NCI-H2171 (cell line): ENCODE results near the gene USP31.

Experiments
- DNase-seq: peaks from one replicate; lab custom pipeline; 2025; lab: John Stamatoyannopoulos, UW

USP31 gene

DNA sequence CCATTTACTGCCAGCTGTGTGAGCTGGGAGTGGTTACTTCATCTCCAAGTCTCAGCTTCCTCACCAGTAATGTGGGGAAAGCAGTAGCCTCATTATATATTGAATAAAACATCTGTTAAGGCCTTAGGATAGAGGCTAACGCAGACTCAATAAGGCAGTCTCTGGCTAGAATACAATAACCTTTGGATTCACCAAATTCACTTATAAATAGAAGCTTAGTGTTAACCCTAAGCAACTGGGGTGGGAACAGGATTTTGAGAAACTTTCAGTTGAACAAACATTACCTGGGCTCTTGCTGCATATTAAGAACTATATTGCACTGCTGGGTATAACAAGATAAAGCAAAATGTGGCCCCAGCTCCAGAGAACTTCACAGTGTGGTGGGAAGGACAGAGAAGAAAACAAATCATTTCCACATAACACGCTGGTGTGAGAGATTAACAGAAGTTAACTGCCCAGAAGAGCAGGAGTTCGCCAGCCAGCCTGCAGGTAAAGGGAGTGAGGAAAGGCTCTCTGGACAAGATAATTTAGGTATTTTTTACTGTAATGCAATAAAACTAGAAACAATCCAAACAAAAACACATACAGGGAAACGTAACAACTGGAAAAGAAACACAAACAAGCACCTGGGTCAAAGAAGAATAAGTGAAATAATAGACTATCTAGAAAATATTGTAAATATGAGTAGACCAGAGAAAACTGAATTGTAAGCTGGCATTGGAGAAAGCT is 57.0 kb downstream of the USP31 start:
- DNase-seq, result no peak

DNA sequence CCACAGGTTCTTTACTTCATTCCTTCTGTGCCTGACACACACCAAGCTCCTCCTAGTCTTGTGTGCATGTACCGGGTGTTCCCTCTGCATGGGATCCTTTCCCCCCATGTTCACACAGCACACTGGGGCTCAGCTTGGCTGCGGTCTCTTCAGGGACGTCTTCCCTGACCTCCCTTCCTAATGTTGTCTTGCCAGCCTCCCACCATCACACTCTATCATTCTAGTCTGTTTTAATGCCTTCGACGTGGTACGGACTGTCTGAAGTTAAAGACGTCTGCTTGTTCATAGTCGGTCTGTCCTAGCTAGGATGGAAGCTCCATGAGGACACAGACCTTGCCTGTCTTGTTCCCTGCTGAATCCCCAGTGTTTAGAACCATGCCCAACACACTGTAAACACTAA is 60.1 kb downstream of the USP31 start:
- DNase-seq, result no peak

DNA sequence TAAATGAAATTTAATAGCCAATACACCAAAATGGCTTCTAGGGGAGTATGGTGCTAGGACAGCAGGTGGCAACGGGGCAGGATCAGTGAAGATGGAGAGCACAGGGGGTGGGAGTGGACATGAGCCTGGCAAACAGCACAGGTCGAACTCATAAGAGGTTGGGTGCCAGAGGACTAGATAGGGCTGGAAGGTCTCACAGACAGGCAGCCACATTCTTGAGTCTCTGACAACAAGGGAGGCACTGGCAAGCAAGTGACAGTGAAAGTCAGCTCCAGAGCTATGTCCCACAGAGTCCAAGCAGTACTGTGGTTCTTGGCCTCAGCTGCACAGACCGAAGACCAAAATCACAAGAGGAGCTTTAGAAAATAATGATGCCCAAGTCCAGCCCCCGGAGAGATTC is 61.2 kb downstream of the USP31 start:
- no peak for DNase-seq

DNA sequence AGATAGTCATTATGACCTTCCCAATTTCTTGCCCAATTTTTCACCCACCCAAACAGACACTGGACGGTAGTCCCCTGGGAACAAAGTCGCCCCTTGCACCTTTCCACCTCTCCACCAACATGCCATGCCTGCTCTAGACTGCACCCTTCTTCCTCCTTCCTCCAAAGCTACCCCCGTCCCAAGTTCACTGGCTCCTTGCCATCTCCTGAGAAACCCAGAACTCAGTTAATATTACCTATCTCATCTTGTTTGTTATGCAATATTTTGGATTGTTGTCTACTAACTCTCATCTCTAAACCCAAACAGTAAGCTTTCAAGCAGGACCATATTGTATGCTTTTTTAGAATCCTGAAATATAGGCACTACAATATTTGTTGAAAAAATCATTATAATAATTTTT is 63.3 kb downstream of the USP31 start:
- DNase-seq, result no peak

DNA sequence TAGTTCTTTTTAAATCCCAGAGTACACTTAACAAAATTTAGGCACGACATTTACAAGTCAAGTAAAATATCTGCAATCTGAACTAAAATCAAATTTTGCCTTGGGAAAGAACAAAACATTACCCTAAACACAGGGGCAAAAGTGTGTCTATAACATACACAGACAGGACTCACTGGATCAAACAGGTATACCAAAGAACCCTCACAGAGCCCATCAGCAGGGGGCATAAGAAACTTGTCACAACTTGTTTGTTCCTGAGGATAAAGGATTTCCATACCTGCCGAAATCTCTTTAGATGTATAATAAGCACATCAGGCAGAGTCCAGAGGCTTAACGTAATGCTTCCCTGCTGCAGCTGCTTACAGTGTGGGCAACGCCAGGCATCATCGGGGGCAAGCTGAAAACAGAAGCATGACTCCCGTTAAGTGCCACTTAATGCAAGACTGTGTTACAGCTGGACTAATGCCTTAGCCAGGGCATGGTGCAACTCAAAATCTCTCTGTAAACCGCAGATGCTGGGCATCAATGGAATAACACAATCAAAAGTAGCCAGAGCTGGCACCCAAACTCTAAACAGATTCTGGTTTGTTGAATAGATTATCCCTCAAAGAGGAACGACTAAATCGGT is 67.0 kb downstream of the USP31 start:
- no peak for DNase-seq

DNA sequence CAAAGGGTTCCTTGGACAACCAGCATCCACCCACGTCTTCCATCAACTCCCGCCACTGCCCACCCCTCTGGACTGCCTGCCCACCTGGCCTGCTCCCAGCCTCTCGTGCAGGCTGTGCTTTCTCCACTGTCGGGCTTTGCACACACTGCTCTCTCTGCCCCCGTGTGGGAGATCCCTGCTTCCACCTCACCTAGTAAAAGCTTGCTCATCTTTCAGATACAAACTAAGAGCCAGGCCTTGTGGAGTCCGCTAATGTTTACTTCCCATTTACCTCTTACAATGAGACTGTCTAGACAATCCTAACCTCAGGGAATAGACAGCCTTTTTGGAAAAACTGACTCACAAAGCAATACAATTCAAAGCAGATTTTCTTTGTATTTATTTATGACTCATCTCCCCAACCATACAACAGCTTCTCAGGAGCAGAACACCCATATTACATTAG is 67.6 kb downstream of the USP31 start:
- DNase-seq, result no peak

DNA sequence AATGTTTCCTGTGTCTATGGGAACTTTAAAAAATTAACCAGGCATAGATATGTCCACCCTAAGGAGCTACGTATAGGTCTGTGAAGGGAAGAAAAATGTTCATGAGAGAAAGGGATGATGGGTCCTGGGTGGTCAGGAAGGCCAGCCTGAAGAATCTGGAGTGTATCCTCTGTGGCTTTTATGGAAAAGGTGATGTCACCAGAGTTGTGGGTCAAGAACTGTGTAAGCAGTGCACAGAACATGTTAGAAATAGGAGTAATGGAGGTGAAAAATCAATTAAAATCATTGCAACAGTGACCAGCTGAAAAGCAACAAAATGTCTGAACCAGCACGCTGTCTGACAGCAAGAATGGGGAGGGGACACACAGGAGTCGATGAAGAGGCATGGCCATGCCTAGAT is 68.5 kb downstream of the USP31 start:
- no peak for DNase-seq

DNA sequence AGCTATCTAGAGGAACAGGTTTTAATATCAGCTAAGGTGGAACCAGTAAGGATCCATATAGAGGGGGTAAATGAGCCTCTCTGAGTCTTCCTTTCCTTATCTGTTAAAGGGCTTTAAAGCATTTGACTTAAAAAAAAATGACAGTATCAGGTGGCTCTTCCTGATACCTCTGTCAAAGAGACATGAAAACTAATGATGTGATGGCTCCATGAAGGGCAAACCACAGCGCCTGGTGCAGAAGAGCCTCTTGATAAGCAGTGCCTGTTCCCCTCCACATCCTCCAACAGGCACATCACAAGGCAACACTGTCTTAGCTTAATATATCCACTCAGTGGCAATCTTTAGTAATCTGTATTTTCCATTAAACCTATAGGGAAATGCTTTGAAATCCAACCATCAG is 68.9 kb downstream of the USP31 start:
- no peak for DNase-seq

DNA sequence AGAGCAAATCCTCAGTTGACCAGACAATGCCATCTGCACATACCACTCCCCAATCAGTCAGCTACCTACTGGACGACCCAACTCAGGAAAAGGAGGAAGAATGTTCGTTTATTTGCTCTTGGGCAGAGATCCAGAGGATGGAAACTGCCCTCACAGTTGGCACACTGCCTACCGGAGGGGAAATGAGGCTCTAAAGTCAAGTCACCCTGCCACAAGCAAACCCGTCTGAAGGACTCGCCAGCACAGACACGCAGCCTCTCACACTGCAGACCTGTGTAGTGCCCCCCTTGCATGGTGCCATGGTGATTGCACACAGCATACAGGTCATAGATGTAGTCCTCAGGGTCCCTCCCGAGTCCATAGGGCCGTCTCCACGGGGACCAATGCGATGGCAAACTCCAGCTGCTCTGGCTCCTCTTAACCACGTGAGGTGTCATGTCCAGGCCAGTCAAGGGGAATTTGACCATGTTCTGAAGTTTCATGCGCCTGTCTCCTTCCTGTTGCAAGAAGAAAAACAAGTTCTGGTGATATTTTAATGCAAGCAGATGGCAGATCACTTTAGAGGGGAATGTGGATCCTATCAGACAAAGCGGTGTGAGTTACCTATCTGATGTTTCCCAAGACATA is 69.5 kb downstream of the USP31 start:
- no peak for DNase-seq

DNA sequence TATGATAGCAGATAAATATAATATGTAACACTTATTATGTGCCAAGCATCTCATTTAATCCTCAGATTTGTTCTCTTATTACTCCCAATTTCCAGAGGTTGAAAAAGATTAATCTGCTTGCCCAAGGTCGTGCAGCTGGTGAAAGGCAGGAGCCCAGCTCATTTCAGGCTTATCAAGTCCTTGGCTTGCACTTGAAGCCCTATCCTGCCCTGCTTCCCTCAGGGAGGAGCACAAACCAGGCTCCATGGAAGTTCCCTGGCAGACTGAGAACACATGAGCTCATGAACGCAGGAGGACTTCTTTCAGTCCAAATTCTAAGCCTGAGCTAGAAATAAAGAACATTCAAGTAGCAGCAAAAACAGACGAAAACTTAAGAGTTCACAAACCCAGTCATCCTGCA is 74.8 kb downstream of the USP31 start:
- DNase-seq, result no peak

DNA sequence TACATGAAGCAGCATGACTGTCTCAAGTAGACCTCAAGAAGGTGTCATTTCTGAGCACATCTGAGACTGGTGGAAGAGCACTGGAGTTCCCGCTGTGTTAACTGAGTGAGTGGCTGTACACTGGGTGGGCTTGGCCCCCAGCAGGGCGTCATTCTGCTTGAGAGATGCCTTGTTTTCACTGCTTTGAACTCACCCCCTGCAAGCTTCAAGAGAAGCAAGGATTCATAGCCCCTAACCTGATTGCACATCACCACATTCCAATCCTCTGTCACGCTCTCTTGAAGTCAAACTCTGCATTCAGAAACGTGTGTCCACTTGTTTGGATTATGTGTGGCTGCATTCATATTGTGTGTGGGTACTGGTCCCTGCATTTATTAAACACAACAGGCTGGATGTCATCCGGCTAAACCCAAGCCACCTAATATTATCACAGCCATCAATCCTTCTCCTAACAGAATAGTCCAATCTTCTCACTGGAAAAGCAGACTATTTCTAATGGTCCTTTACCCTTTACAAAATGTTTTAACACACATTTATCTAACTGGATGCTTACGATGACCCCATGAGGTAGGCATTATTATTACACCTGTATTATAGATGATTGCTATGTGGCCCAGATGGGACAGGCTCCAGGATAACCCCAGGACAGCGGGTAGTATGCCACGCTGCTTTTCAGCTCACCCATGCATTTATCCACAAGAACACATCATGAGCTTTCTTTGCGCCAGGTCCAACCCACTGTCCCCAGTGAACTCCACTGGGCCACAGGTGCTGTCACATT is 76.3 kb downstream of the USP31 start:
- DNase-seq, result no peak

DNA sequence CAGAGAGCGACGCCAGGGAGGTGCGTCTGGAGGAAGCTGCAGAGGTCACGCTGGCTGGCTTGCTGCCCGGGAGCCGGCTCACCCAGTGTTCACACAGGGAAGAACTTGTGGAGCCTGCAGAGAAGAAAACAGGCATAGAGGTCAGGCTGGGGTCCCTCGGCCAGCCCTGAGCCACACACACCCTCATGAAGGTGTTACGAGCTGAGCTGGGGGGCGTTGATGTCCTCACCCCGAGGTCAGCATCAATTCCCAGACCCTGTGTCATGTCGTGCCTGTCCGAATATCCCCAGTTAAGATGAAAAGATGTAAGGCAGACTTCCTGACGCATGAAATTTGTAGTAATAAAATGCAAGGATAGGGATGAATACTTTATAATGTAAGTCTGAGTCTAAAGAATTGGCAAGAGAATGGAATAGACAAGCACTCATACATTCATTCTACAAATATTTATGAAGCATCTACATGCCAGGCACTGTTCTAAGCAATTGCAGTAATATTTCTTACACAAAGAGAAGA is 77.1 kb downstream of the USP31 start:
- no peak for DNase-seq

DNA sequence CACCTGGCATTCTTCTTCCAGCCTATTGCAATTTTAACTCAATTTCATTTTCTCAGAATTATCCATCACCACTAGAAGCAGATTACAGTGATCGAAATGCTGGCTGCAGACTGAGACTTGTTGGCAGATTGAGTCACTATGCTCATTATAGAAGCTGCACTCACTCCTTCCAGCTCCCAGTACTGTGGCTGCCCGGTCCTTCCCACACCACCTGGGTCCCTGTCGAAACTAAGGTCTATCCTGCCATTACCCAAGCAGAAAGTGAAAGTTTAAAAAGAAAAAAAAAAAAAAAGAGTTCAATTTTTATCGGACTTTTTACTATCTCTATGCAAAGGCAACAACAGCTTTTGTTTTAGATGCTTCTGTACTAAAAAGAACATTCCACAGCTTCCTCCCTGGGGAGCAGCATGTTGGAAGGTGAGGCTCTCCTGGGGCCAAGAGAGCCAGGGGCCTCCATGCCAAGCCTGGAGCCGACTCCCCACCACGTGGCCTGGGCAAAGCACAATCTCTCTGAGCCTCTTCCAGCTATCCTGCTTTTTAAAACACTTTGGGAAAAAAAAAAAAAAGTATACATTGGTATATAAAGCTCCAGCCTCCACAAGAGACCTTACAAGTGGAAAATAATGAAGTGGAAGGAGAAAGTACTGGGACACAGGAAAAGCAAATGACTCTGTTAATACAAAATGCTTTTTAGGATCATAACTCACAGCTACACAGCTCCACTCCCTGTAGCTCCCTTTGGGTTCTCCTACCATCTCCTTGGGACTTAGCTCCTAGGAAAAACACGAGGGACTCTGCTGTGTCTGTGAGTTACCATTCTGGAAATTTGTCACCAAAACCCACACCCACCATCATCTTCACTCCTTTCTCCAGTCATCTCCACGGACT is 77.8 kb downstream of the USP31 start:
- no peak for DNase-seq

DNA sequence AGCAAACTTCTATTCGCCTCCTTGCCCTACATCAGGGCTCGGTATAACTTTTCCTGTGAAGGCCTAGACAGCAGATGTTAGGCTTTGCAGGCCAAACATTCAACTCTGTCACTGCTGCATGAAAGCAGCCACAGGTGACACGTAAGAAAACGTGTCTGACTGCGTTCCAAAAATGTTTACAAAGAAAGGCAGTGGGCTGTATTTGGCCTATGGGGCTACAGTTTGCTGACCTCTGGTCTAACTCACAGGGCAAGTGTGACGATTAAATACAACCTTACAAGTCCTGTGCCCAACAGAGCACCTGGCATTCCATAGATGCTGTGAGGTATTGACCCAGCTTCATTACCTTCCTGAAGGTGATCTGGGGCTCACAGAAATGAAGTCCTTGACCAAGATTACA is 79.4 kb downstream of the USP31 start:
- DNase-seq, result no peak

DNA sequence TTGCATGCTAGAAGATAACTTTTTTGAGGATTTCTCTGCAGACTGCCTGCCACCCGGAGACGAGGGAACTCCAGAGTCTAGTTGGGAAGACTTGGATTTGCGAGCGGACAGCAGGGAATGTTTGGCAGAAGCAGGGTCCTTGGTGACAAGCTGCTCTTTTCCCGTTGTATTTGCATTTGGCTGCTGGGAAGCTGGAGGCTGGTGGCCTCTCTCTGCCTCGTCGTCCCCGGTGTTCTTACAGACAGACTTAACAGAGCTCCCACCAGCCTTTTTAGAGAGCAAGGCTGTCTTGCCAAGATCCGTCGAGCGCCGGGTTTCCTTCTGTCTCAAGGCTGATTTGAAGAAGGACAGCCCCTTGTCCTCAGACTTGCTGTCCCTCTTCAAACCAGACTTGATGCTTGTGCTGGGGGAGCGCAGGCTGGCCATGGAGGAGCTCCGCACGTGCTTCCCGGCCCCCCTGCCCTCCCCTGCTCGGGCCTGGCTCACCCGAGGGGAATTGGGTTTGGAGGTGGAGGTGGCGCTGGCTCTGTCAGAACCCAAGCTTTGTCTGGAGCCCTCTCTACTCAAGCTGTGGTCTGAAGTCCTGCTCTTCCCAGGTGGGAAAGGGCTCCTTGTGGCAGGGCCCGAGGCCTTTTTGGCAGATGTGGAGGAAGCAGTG is 81.0 kb downstream of the USP31 start:
- DNase-seq, result no peak

DNA sequence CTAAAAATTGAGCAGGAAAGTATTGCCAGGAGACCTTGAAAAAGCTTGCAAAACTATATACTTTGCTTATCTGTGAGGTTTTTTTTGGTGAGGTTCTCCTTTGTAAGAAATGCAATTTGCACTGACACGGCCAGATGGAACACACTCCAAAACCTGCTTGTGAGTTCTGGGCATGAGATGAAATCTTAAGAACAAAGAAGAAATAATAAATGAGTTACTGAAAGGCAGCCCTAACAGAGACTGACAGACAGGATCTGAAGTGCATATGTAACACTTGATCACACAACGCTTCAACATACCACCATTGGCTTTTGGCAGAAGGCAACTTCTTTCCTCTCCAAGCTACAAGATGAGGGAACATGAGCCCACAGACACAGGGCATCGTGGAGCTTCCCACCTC is 82.6 kb downstream of the USP31 start:
- no peak for DNase-seq

DNA sequence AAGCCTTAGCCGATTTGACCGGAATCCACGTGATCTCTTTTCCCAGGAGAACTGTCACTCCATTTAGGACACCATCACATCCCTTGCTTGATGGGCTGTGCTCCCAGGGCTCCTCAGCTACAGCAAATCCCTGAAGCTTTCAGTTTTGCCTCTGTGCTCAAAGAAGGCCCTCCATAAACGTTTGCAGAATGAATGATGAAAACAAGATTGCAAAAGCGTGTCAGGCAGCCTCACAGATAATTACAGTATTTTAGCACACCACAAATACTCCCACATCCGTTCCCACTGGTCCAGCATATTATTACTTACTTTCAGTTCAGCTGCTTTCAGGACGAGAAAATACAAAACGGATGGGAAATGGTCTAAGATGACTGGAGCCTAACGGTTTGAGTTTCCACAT is 84.6 kb downstream of the USP31 start:
- no peak for DNase-seq

DNA sequence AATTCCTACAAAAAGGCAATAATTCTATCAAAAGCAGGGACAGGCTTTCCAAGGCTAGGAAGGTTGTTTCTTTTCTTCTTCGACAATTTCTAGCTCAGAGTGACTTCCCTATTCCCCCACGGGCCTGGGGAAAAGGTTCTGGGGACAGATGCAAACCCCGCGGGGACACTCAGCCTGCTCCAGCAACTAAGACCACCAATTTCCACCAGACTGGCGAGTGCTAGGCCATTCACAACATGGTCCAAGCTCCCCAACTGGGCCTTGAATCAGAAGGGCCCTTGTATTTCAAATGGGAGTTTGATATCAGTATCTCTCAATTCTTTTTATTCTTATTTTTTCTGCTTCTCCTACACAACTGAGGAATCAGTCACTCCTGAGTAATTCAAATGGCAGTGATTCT is 86.7 kb downstream of the USP31 start:
- DNase-seq, result no peak

DNA sequence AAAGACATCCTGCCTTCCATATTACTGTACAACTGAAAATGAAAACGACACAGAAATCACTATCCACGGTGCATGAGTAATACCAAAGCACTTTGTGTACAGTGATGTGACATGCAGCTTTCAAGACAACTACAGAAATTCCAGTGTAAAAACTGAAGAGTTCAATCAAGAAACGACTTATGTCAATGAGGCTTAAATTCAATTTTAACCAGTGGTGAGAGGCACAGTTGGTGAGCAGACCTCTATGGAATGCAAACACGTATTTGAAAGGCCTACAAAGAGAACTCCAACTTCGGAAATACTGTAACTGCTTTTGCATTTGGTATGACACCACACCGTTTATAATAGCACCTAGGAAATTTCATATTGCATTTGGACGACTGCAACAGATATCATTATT is 87.6 kb downstream of the USP31 start:
- no peak for DNase-seq

DNA sequence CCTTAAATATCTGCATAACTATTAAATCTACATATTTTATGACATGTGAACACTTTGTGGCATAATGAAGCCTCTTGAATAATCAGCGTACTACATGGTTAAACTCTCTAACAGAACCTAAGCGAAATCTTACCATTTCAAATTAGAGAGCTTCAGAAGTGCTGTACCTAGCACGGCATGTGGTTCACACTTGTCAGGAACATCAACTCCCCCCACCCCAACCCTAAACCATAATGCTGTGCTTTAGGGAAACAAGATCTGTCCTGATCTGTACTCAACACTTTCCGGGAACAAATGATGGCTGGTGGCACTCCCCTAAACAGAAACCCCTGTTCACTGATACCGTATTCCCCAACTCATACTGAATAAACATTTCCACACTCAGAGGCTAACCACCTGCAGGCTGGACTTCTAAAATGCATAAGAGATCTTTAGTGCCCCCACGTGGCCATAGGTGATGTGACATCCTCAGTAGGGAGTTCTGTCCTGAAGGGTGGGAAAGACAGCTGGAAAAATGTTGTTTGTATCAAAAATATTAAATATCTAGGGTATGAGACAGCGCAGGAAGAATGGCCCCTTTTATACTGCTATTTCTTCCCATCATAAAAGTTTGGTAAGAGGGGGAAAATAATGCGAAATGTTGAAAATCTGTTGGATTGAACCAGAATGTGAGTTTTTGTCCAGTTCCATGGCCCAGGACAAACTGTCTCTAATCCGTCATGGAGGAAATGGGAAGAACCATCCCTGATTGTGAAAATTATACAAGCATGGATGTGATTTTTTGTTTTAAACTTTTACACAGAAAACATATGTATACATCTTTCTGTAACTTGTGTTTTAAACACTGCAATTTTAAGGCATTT is 88.6 kb downstream of the USP31 start:
- peak; percentile 53 for DNase-seq
